Gastrocnemius medialis (tissue), 4 donors: ENCODE data around the gene CD209.

Experiments
- POLR2A ChIP-seq, 2 donors: fragments of 450-650 bp; IDR thresholded peaks; one replicate each; pipeline ENCODE4 v1.6.1; 2017; ENCODE audit warnings: antibody characterized with exemption in 2 of 2, mild to moderate bottlenecking in 2 of 2, moderate library complexity in 2 of 2
- TF ChIP-seq, protein P1 (sequence below), 5 experiments: fragments of 450-650 bp in 3 of 5; fragments of 200-600 bp in 2 of 5; sonication (generic) in 2 of 5; IDR thresholded peaks in 4 of 5; conservative IDR thresholded peaks in 1 of 5; 1 replicate in 4 of 5; 2 replicates in 1 of 5; pipeline ENCODE4 v1.5.1; 2016 to 2019; ENCODE audit warnings: antibody characterized with exemption in 5 of 5, mild to moderate bottlenecking in 3 of 5, moderate library complexity in 3 of 5

DNA sequence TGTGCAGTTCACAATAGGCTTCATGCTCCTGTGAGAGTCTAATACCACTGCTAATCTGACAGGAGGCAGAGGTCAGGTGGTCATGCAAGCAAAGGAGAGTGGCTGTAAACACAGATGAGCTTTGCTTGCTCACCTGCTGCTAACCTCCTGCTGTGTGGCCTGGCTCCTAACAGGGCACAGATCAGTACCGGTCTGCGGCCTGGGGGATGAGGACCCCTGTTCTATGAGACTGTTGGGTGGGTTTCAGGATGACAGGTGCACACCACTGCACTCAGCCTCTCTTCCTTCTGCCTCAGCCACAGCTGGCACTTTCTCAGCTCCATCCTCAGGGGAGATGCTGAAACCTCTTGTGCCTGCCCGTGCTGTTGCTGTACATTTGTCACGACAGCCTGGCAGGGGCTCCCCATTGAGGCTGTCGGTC, 25.1 kb downstream of the CD209 start:
- TF ChIP-seq, protein P1, sequence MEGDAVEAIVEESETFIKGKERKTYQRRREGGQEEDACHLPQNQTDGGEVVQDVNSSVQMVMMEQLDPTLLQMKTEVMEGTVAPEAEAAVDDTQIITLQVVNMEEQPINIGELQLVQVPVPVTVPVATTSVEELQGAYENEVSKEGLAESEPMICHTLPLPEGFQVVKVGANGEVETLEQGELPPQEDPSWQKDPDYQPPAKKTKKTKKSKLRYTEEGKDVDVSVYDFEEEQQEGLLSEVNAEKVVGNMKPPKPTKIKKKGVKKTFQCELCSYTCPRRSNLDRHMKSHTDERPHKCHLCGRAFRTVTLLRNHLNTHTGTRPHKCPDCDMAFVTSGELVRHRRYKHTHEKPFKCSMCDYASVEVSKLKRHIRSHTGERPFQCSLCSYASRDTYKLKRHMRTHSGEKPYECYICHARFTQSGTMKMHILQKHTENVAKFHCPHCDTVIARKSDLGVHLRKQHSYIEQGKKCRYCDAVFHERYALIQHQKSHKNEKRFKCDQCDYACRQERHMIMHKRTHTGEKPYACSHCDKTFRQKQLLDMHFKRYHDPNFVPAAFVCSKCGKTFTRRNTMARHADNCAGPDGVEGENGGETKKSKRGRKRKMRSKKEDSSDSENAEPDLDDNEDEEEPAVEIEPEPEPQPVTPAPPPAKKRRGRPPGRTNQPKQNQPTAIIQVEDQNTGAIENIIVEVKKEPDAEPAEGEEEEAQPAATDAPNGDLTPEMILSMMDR (IDR thresholded peaks at IDR 0.05 in 4 of 5, conservative IDR thresholded peaks at IDR 0.05 in 1 of 5), result no peak
- no peak for TF ChIP-seq POLR2A (IDR thresholded peaks at IDR 0.05)
